Stimulated activated CD8-positive, alpha-beta memory T cell treated with anti-CD3 and anti-CD28 coated beads, Interleukin-15, amount 100 ng/mL, for 4 hours (primary cell): Measurements from ENCODE around the gene CIRBP.

ENCODE experiments used
- DNase-seq, 2 donors: peaks; one replicate each; pipeline ENCODE4 v3.0.0-alpha.2; 2020; ENCODE audit warnings: low read depth in 2 of 2

The CIRBP gene

GRCh38 chr19:1278713-1279660 is 9.9 kb downstream of the CIRBP start:
- no peak for DNase-seq

GRCh38 chr19:1279782-1280341 is 10.7 kb downstream of the CIRBP start:
- DNase-seq = no peak

GRCh38 chr19:1280636-1281568 is 11.8 kb downstream of the CIRBP start:
- no peak for DNase-seq

- no peak for DNase-seq
Observed at GRCh38 chr19:1281569-1282287, 12.6 kb downstream of the CIRBP start.

GRCh38 chr19:1282588-1283206 is 13.6 kb downstream of the CIRBP start:
- DNase-seq = no peak

- no peak for DNase-seq
Observed at GRCh38 chr19:1283207-1283916, 14.2 kb downstream of the CIRBP start.

GRCh38 chr19:1283917-1284292 is 14.8 kb downstream of the CIRBP start:
- no peak for DNase-seq

GRCh38 chr19:1284293-1284978 is 15.3 kb downstream of the CIRBP start:
- no peak for DNase-seq

GRCh38 chr19:1284979-1285736 is 16.0 kb downstream of the CIRBP start:
- no peak for DNase-seq

- DNase-seq = no peak
Observed at GRCh38 chr19:1285737-1286360, 16.7 kb downstream of the CIRBP start, which contains the start of gene EFNA2. Gene EFNA2, plus strand, starts transcription at chr19:1285873. Its CDS starts 296 bp downstream, at chr19:1286169.

- DNase-seq = no peak
Observed at GRCh38 chr19:1286487-1287353, 17.6 kb downstream of the CIRBP start.

GRCh38 chr19:1287354-1288225 is 18.5 kb downstream of the CIRBP start:
- no peak for DNase-seq

GRCh38 chr19:1288226-1288612 is 19.1 kb downstream of the CIRBP start:
- DNase-seq = no peak

- DNase-seq = no peak
Observed at GRCh38 chr19:1288833-1289685, 19.9 kb downstream of the CIRBP start.

- DNase-seq = no peak
Observed at GRCh38 chr19:1289686-1290025, 20.5 kb downstream of the CIRBP start.
